ENCODE results near the gene PNO1.

PNO1 gene

GRCh38 chr2:68157002-68157401, 686 bp upstream of the PNO1 start:
- no peak for TF ChIP-seq TAF1 (IDR thresholded peaks at IDR 0.05; ENCODE audit: borderline replicate concordance, insufficient read depth, low read length)
- TF ChIP-seq FOXP2 (optimal IDR thresholded peaks at IDR 0.05; ENCODE audit: borderline replicate concordance, extremely low read depth, extremely low read length, insufficient read depth): no peak
- no peak for TF ChIP-seq REST (IDR thresholded peaks at IDR 0.05; ENCODE audit: insufficient read depth in 1 of 2, low read depth in 2 of 2, low read length in 2 of 2)
- no peak for TF ChIP-seq SIN3A (IDR thresholded peaks at IDR 0.05; ENCODE audit: borderline replicate concordance, insufficient read depth, low read length)

GRCh38 chr2:68158134-68158447, 403 bp downstream of the PNO1 start:
- TF ChIP-seq REST (IDR thresholded peaks at IDR 0.05; ENCODE audit: insufficient read depth in 1 of 2, low read depth in 2 of 2, low read length in 2 of 2) (no peak), SIN3A (IDR thresholded peaks at IDR 0.05; ENCODE audit: borderline replicate concordance, insufficient read depth, low read length) (no peak), POLR2AphosphoS5 (IDR thresholded peaks at IDR 0.05; ENCODE audit: low read depth, low read length) (no peak), TAF1 (IDR thresholded peaks at IDR 0.05; ENCODE audit: borderline replicate concordance, insufficient read depth, low read length) (no peak), FOXP2 (optimal IDR thresholded peaks at IDR 0.05; ENCODE audit: borderline replicate concordance, extremely low read depth, extremely low read length, insufficient read depth) (no peak)

- no peak for TF ChIP-seq REST (IDR thresholded peaks at IDR 0.05; ENCODE audit: insufficient read depth in 1 of 2, low read depth in 2 of 2, low read length in 2 of 2)
- no peak for TF ChIP-seq FOXP2 (optimal IDR thresholded peaks at IDR 0.05; ENCODE audit: borderline replicate concordance, extremely low read depth, extremely low read length, insufficient read depth)
- no peak for TF ChIP-seq TAF1 (IDR thresholded peaks at IDR 0.05; ENCODE audit: borderline replicate concordance, insufficient read depth, low read length)
- no peak for TF ChIP-seq SIN3A (IDR thresholded peaks at IDR 0.05; ENCODE audit: borderline replicate concordance, insufficient read depth, low read length)
- TF ChIP-seq POLR2AphosphoS5 (IDR thresholded peaks at IDR 0.05; ENCODE audit: low read depth, low read length): no peak
These were observed 6.0 kb downstream of the PNO1 start for GRCh38 chr2:68163641-68164040.

GRCh38 chr2:68167186-68167585, 9.5 kb downstream of the PNO1 start:
- TF ChIP-seq TAF1 (IDR thresholded peaks at IDR 0.05; ENCODE audit: borderline replicate concordance, insufficient read depth, low read length) (no peak), POLR2AphosphoS5 (IDR thresholded peaks at IDR 0.05; ENCODE audit: low read depth, low read length) (no peak), SIN3A (IDR thresholded peaks at IDR 0.05; ENCODE audit: borderline replicate concordance, insufficient read depth, low read length) (no peak), FOXP2 (optimal IDR thresholded peaks at IDR 0.05; ENCODE audit: borderline replicate concordance, extremely low read depth, extremely low read length, insufficient read depth) (no peak), REST (IDR thresholded peaks at IDR 0.05; ENCODE audit: insufficient read depth in 1 of 2, low read depth in 2 of 2, low read length in 2 of 2) (no peak)

GRCh38 chr2:68169308-68169707, 11.6 kb downstream of the PNO1 start:
- no peak for TF ChIP-seq FOXP2 (optimal IDR thresholded peaks at IDR 0.05; ENCODE audit: borderline replicate concordance, extremely low read depth, extremely low read length, insufficient read depth)
- TF ChIP-seq TAF1 (IDR thresholded peaks at IDR 0.05; ENCODE audit: borderline replicate concordance, insufficient read depth, low read length): no peak
- no peak for TF ChIP-seq REST (IDR thresholded peaks at IDR 0.05; ENCODE audit: insufficient read depth in 1 of 2, low read depth in 2 of 2, low read length in 2 of 2)
- TF ChIP-seq SIN3A (IDR thresholded peaks at IDR 0.05; ENCODE audit: borderline replicate concordance, insufficient read depth, low read length): no peak

Data from PFSK-1 (cell line).